ENCODE results near the gene FOXP1.

The FOXP1 gene

DNA sequence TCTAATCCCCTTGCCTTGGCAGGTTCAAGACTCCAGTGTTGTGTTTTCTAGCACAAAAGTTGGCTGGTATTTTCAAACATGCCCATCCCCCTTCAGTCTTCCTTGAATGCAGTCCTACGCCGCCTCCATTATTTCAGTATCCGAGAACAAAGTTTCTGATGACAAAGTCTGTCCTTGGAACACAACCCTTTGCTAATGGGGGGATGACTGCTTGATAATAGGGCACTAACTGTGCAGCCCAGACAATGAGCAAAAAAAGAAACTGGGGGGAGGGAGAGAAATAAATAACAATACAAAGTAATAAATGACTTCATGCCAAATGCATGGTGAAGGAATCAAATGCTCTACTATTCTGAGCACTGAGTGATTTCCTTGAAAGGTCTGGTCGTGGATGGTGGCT, 310.1 kb downstream of the FOXP1 start:
- TF ChIP-seq TAF1 (IDR thresholded peaks at IDR 0.05; ENCODE audit: borderline replicate concordance, low read depth, low read length), result no peak
- TF ChIP-seq POLR2A (IDR thresholded peaks at IDR 0.05; ENCODE audit: low read depth, low read length), result no peak
- TF ChIP-seq POLR2AphosphoS5 (IDR thresholded peaks at IDR 0.05; ENCODE audit: low read depth, low read length), result no peak
- DNase-seq (ENCODE audit: insufficient read length) (no peak), FAIRE-seq (no peak)

DNA sequence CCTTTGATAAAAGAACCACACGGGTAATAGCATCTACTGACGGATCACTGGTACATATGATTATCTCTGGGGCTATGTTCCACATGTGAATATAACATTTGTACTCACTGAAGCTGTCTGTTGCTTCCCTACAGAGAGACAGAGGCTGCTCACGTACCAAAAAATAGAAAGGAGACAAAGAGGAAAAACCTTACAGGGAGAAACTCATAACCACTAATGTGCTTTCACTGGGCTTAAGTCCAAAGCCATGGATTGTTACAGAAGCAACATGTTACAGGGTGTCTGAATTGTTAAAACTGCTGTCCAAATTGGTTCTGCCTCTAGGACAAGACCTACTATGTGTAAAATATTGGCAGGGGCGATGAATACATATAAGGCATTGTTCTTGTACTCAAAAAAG, 311.9 kb downstream of the FOXP1 start:
- no peak for FAIRE-seq
- no peak for DNase-seq (ENCODE audit: insufficient read length)
- TF ChIP-seq POLR2AphosphoS5 (IDR thresholded peaks at IDR 0.05; ENCODE audit: low read depth, low read length) (no peak), TAF1 (IDR thresholded peaks at IDR 0.05; ENCODE audit: borderline replicate concordance, low read depth, low read length) (no peak), POLR2A (IDR thresholded peaks at IDR 0.05; ENCODE audit: low read depth, low read length) (no peak)

DNA sequence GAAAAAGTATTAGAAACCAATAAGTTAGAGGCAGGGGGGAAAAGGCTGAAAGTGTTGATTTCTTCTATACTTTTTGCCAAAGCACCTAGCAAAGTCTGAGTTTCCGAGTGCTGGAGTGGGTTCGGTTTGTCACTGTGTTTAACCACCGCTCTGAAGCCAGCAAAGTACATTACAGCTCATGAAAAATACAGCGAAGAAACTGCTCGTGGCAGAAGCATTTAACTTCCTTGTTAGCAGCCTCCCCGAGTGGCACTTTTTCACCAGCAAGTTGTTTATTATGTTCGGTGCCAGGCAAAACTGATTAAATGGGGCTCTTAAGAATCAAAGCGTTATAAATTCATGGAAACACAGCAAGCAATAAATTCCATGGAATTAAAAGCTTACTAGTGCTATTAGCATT, 313.6 kb downstream of the FOXP1 start:
- FAIRE-seq (no peak), DNase-seq (ENCODE audit: insufficient read length) (no peak)
- TF ChIP-seq POLR2A (IDR thresholded peaks at IDR 0.05; ENCODE audit: low read depth, low read length), result no peak
- TF ChIP-seq POLR2AphosphoS5 (IDR thresholded peaks at IDR 0.05; ENCODE audit: low read depth, low read length), result no peak
- no peak for TF ChIP-seq TAF1 (IDR thresholded peaks at IDR 0.05; ENCODE audit: borderline replicate concordance, low read depth, low read length)

DNA sequence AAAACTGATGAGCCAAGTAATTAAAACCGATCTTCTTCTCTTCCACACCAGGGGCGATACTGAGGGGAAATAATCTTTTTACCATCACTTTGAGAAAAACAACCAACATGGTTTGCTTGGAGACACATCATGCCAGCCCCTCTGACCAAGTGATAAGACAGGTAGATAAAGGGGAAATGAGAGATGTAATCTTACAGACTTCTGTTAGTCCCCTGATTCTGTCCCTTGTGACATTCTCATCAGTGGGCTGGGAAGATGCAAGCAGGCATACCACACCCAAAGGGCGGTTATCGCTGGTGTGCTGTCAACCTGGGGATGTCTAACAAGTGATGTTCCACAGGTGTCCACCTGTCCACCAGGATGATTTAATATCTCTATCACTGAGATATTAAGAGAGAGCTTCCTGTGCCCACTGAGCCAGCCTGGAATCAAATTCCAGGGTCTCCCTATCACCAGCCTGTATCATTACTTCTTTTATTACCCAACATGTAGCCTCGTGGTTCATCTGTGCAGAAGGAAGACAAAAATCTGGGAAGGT, 315.0 kb downstream of the FOXP1 start:
- DNase-seq (ENCODE audit: insufficient read length) (no peak), FAIRE-seq (no peak)
- TF ChIP-seq POLR2A (IDR thresholded peaks at IDR 0.05; ENCODE audit: low read depth, low read length) (no peak), TAF1 (IDR thresholded peaks at IDR 0.05; ENCODE audit: borderline replicate concordance, low read depth, low read length) (no peak), POLR2AphosphoS5 (IDR thresholded peaks at IDR 0.05; ENCODE audit: low read depth, low read length) (no peak)

DNA sequence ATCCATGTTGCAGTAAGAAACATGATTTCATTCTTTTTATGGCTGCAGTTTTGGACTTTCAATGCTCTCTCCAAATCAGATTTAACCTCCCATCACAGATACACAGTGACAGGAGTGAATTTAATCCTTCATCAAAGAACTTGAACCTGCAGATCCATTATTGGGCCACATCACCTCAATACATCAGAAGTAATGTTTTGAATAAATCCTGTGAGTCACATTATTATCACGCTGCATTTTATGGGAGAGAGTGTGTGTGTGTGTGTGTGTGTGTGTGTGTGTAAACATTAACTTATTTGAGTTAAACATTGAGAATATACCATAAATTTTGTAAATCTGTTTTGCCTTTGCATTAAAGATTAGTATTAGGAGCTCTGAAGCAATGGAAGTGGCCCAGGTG, 316.7 kb downstream of the FOXP1 start:
- DNase-seq (ENCODE audit: insufficient read length) (no peak), FAIRE-seq (no peak)
- TF ChIP-seq TAF1 (IDR thresholded peaks at IDR 0.05; ENCODE audit: borderline replicate concordance, low read depth, low read length) (no peak), POLR2A (IDR thresholded peaks at IDR 0.05; ENCODE audit: low read depth, low read length) (no peak), POLR2AphosphoS5 (IDR thresholded peaks at IDR 0.05; ENCODE audit: low read depth, low read length) (no peak)

DNA sequence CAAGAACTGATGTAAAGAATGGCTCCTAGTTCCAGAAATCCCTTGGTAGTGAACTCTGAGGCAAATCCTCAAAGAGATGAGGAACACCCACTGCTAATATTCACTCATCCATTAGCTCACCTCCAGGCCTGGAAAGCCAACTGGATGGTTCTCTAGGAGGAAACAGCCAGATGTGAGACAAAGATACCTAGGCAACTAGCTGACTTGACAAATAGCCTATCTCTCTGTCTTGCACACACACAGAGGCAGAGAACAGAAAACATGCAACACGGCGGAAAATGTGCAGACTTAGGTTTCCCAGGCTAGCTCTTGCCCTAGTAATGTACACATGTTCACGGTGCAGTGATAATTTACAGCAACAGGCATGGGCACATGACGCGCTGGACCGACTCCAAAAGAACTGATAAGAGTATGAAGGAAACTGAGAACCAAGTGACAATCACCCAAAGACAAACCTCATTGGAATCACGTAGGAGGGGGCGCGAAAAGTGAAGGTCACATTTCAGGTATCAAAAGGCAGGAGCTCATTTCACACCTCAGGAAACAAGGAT, 318.1 kb downstream of the FOXP1 start:
- FAIRE-seq (no peak), DNase-seq (ENCODE audit: insufficient read length) (no peak)
- TF ChIP-seq POLR2AphosphoS5 (IDR thresholded peaks at IDR 0.05; ENCODE audit: low read depth, low read length) (no peak), POLR2A (IDR thresholded peaks at IDR 0.05; ENCODE audit: low read depth, low read length) (no peak), TAF1 (IDR thresholded peaks at IDR 0.05; ENCODE audit: borderline replicate concordance, low read depth, low read length) (no peak)

DNA sequence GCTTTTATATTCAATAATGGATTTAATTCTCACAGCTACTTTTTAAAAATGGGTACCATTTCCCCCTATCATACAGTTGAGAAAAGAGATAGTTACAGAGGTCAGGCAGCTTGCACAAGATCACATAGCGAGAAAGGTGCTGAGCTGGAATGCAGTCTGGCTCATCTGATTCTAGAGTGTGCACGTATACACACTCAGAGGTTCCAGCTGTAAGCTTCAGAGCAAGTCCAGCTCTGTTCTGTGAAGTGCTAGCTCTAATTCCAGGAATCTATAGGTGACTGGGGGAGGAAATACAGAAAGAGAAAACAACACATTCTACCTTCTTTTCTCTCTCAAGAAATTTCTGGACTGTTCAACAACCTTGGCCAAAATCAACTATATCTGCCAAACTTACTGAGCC, 318.7 kb downstream of the FOXP1 start:
- TF ChIP-seq POLR2A (IDR thresholded peaks at IDR 0.05; ENCODE audit: low read depth, low read length) (no peak), TAF1 (IDR thresholded peaks at IDR 0.05; ENCODE audit: borderline replicate concordance, low read depth, low read length) (no peak), POLR2AphosphoS5 (IDR thresholded peaks at IDR 0.05; ENCODE audit: low read depth, low read length) (no peak)
- no peak for FAIRE-seq
- DNase-seq (ENCODE audit: insufficient read length), result no peak

DNA sequence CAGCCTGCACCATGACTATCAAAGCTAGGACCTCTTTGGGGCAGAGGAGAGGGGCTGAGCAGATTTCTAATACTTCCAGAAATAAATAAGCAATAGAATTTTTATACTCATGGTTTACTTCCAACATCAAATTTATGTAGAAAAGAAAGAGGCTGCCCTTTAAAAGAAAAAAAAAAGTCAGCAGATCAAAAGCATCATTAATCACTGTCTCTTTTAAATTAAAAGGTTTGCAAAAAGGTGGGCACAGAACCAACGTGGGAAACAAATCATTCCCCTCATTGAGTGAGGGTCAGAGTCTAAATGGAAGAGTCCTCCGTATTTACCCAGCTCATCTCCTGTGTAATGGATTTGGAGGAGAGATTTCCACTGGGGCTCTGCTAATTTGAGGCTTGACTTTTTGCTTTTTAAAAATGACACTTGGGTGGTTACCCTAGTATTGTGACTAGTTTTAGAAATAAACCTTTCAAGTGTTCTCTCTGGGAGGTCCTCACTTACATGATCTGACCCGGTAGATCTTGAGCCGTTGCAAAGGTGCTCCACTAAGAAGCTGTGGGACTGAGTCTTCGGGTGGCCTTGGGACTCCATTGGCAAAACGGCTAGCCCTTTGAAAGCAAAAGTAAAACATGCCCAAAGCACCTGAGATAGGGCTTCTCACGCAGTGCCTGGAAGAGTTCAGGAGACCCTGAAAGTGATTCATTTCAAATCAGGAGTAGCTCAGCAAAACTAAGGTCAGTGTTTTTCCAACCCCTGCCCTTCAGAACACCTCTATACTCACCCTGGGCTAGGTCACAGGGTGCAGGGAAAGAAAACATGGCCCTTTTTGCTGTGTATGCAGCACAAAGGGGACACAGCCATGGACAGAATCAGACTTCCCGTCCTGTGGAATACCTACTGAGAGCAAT, 320.9 kb downstream of the FOXP1 start:
- DNase-seq (ENCODE audit: insufficient read length) (no peak), FAIRE-seq (no peak)
- TF ChIP-seq POLR2A (IDR thresholded peaks at IDR 0.05; ENCODE audit: low read depth, low read length) (no peak), TAF1 (IDR thresholded peaks at IDR 0.05; ENCODE audit: borderline replicate concordance, low read depth, low read length) (no peak), POLR2AphosphoS5 (IDR thresholded peaks at IDR 0.05; ENCODE audit: low read depth, low read length) (no peak)

DNA sequence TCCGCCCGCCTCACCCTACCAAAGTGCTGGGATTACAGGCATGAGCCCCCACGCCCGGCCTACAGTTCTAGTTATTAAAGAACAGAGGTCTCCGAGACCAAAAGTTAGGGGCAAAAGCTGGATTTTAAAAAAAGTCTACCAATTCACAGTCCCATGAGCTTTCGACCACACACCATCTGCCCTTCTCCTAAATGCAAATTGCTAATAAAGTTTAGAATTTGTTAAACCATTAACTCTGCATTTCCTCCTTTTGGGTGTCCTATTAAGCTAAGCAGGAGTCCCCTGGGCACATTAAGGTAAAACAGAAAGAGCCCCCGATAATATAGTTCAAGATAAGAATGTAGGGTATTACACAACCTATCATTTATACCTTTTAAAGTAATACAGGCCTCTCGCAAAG, 322.7 kb downstream of the FOXP1 start:
- DNase-seq (ENCODE audit: insufficient read length) (no peak), FAIRE-seq (no peak)
- TF ChIP-seq POLR2AphosphoS5 (IDR thresholded peaks at IDR 0.05; ENCODE audit: low read depth, low read length), result no peak
- no peak for TF ChIP-seq TAF1 (IDR thresholded peaks at IDR 0.05; ENCODE audit: borderline replicate concordance, low read depth, low read length)
- TF ChIP-seq POLR2A (IDR thresholded peaks at IDR 0.05; ENCODE audit: low read depth, low read length), result no peak

DNA sequence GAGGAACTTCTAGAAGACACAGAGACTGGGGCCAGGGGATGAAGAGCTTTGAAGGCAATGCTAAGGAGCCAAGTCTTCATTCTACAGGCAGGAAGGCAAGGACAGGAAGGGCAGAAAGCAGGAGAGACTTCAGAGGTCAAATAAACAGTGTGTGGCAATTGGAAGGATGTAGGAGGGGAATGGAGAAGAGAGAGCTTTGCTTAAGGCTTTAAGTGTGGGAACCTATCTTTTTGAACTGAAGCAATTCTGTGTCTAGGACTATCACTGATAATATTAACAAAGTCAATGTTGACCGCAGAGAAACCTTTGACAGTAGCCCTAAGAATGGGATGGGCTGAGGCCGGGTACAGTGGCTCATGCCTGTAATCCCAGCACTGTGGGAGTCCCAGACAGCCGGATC, 325.0 kb downstream of the FOXP1 start:
- TF ChIP-seq POLR2AphosphoS5 (IDR thresholded peaks at IDR 0.05; ENCODE audit: low read depth, low read length), result no peak
- no peak for TF ChIP-seq POLR2A (IDR thresholded peaks at IDR 0.05; ENCODE audit: low read depth, low read length)
- no peak for TF ChIP-seq TAF1 (IDR thresholded peaks at IDR 0.05; ENCODE audit: borderline replicate concordance, low read depth, low read length)
- no peak for FAIRE-seq
- no peak for DNase-seq (ENCODE audit: insufficient read length)

DNA sequence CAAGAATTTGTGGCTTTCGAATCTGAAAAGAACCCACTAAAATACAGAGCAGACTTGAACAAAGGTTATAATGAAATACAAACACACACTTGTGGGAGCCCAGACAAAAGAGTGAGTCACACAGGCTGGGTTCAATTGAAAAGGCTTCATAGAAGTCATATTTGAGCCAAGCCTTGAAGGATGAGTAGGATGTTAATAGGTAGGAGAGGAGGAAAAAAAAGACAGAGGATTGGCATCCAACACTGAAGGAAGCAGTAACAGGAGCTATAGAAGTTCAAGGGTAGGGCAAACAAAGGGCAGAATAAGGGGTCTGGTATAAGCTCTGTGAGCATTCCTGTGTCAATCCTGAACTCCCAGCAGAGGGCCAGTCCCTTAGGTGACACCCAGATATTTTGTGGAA, 325.4 kb downstream of the FOXP1 start:
- TF ChIP-seq POLR2AphosphoS5 (IDR thresholded peaks at IDR 0.05; ENCODE audit: low read depth, low read length), result no peak
- TF ChIP-seq TAF1 (IDR thresholded peaks at IDR 0.05; ENCODE audit: borderline replicate concordance, low read depth, low read length), result no peak
- TF ChIP-seq POLR2A (IDR thresholded peaks at IDR 0.05; ENCODE audit: low read depth, low read length), result no peak
- FAIRE-seq, result no peak

DNA sequence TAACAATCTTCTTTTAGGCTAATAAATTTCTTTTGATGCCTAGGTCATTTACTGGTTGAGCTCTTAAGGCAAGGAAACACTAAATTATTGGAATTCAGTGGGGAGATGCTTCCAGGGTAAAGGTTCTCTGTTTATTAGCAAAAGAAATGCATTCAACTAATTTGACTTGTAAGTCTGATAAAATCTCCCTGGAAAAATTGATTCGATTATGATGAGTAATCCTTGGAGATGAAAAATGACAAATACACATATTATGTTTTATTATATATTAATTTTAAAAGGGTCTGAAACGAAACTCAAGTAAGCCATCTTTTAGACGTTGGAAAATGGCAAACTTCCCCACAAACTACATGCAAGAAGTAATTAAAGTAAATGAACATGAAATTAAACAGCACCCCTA, 328.0 kb downstream of the FOXP1 start:
- TF ChIP-seq POLR2A (IDR thresholded peaks at IDR 0.05; ENCODE audit: low read depth, low read length) (no peak), TAF1 (IDR thresholded peaks at IDR 0.05; ENCODE audit: borderline replicate concordance, low read depth, low read length) (no peak), POLR2AphosphoS5 (IDR thresholded peaks at IDR 0.05; ENCODE audit: low read depth, low read length) (no peak)
- FAIRE-seq (no peak), DNase-seq (ENCODE audit: insufficient read length) (no peak)

More for the DNA sequence above, 325.4 kb downstream of the FOXP1 start:
- no peak for DNase-seq (ENCODE audit: insufficient read length)

Measured in GM12892 (cell line).